H7 (cell line): ENCODE data around the gene TMEM256. TPM values are rescaled to one million over a fixed set of nuclear protein-coding genes. Genes with fewer than 3 reads are reported as not detected.
A peak's percentile ranks its signal among the peaks of the same experiment; 100 is the strongest.

Experiments used
- DNase-seq: peaks from one replicate; pipeline ENCODE4 v3.0.0; 2012
- H3K27me3 ChIP-seq: 2 replicates; pipeline ENCODE4 v1.6.0; 2011; ENCODE audit warnings: mild to moderate bottlenecking, low read length; ENCODE audit not compliant: control insufficient read depth, insufficient read depth
- H3K36me3 ChIP-seq: replicated peaks from 2 replicates; pipeline ENCODE4 v1.5.1; 2011; ENCODE audit warnings: low read length; ENCODE audit not compliant: control insufficient read depth, insufficient read depth
- H3K4me3 ChIP-seq: 2 replicates; pipeline ENCODE4 v1.5.1; 2011; ENCODE audit warnings: low read depth, mild to moderate bottlenecking, control low read depth, low read length, moderate library complexity; ENCODE audit not compliant: insufficient read depth
- total RNA-seq: library from RNA; depleted of rRNA; stranded (reverse); fragments of >200 nt; shearing (Covaris generic); gene quantifications from 2 replicates; pipeline ENCODE4 v1.2.3, GENCODE V29; 2014; rRNA removed

TMEM256 gene
- 280 and 385 TPM in 2 replicates for total RNA-seq

- DNase-seq: peak; percentile 96
- Histone ChIP-seq H3K27me3 (peaks cover 11% of the 10 kb centered on the region), H3K4me3 (peak within 1 kb of the TSS; percentile 87), H3K36me3 (peaks cover 5% of the 10 kb centered on the region)
Observed at GRCh38 chr17:7403977-7404736, at the start of gene TMEM256. TSS of gene TMEM256 (minus strand) at chr17:7404097. CDS start at chr17:7404084, 13 bp downstream.

DNA sequence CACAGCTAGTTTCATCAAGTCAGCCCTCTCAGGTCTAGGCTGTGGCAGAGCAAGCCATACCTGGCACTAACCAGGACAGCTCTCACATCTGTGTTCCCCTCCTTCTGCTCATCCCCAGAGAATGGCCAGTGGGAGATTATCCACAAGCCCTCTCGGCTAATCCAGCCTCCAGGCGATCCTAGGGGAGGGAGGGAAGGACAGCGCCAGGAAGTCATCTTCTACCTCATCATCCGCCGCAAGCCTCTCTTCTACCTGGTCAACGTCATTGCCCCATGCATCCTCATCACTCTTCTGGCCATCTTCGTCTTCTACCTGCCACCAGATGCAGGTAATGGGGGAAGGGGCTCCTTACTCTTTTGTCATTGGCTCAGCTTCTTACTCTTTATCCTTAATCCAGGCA lies 44.6 kb upstream of the TMEM256 start:
- no peak for DNase-seq
- H3K36me3 ChIP-seq: no peaks in the 10 kb centered on the region
- peaks cover 25% of the 10 kb centered on the region for H3K27me3 ChIP-seq
- no peak overlapping the region for H3K4me3 ChIP-seq

GRCh38 chr17:7445619-7445968 lies 41.7 kb upstream of the TMEM256 start:
- Histone ChIP-seq H3K27me3 (peaks cover 31% of the 10 kb centered on the region), H3K4me3 (peak overlapping the region; percentile 65), H3K36me3 (no peaks in the 10 kb centered on the region)
- peak; percentile 95 for DNase-seq

GRCh38 chr17:7444682-7445618 lies 41.1 kb upstream of the TMEM256 start, which contains the start of gene CHRNB1:
TSS of gene CHRNB1 (plus strand) at chr17:7445061. CDS start at chr17:7445128, 67 bp downstream.
- Histone ChIP-seq H3K4me3 (peak within 1 kb of the TSS; percentile 65), H3K27me3 (peaks cover 31% of the 10 kb centered on the region), H3K36me3 (no peaks in the 10 kb centered on the region)
- peak; percentile 98 for DNase-seq

GRCh38 chr17:7443499-7444485 lies 39.9 kb upstream of the TMEM256 start:
- DNase-seq: no peak
- Histone ChIP-seq H3K4me3 (no peak overlapping the region), H3K27me3 (peaks cover 42% of the 10 kb centered on the region), H3K36me3 (no peaks in the 10 kb centered on the region)

- Histone ChIP-seq H3K36me3 (no peaks in the 10 kb centered on the region), H3K4me3 (no peak overlapping the region), H3K27me3 (peaks cover 50% of the 10 kb centered on the region)
- no peak for DNase-seq
Observed at GRCh38 chr17:7442142-7442541, 38.2 kb upstream of the TMEM256 start.

DNA sequence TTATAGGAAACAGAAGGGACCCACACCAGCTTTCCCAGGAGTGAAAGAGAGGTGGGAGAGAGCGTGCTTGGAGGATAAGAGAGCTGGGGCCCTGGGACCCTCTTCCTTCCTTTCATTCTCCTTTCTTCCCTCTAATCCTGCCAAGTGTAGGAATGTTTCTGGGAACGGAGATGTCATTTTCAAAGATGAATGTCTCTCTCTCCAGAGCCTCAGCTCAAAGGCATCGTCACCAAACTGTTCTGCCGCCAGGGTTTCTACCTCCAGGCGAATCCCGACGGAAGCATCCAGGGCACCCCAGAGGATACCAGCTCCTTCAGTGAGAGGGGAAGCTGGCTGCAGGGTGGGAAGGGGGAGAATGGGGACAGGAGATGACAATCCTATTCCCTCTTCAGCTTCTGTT lies 37.4 kb upstream of the TMEM256 start:
- DNase-seq: no peak
- H3K4me3 ChIP-seq: peak overlapping the region; percentile 74
- no peaks in the 10 kb centered on the region for H3K36me3 ChIP-seq
- H3K27me3 ChIP-seq: peaks cover 49% of the 10 kb centered on the region

GRCh38 chr17:7440834-7441195 lies 36.9 kb upstream of the TMEM256 start:
- peaks cover 49% of the 10 kb centered on the region for H3K27me3 ChIP-seq
- peak overlapping the region; percentile 74 for H3K4me3 ChIP-seq
- no peaks in the 10 kb centered on the region for H3K36me3 ChIP-seq
- DNase-seq: peak; percentile 86

DNA sequence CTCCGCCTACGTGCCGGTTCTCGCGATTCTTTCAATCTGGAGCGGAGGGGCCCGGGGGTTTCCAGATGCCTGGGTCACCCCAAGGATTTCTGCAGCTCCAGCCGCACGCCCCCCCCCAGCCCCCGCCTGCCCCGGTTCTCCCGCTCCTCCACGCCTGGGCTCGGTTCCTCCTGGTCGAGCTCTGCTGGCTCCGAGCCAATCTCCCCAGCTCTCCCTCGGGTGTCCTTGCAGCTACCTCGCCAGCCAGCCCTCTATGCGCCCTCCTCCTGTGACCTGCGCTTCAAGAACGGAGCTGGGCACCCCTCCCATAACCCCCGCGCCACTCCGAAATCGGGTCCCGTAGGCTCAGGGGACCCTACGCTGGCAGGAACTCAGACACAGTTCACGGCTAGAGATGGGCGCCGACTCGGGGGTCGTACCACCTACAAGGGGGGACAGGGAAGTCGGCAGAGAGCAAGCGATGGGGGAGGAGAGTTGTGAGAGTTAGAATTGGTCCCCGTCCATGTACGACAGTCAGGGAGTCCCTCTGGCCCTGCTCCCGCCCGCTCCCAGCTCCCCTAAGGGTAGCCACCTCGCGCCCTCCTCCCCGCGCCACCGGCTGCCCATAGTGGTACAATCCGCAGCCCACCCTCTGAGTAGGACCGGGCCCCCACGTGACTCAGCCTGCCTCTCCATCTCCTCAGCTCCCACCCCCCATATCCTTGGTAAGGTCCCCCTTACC lies 36.4 kb upstream of the TMEM256 start:
- DNase-seq: peak; percentile 91
- Histone ChIP-seq H3K4me3 (peak overlapping the region; percentile 74), H3K27me3 (peaks cover 48% of the 10 kb centered on the region), H3K36me3 (no peaks in the 10 kb centered on the region)

GRCh38 chr17:7439462-7440112 lies 35.7 kb upstream of the TMEM256 start, which contains the start of gene FGF11:
TSS of gene FGF11 (plus strand) at chr17:7439512. CDS start at chr17:7439621, 109 bp downstream.
- peaks cover 47% of the 10 kb centered on the region for H3K27me3 ChIP-seq
- DNase-seq: peak; percentile 68
- H3K4me3 ChIP-seq: peak within 1 kb of the TSS; percentile 74

GRCh38 chr17:7438656-7439460 lies 35.0 kb upstream of the TMEM256 start:
- Histone ChIP-seq H3K27me3 (peaks cover 44% of the 10 kb centered on the region), H3K36me3 (no peaks in the 10 kb centered on the region), H3K4me3 (peak overlapping the region; percentile 74)
- no peak for DNase-seq

More at GRCh38 chr17:7439462-7440112, 35.7 kb upstream of the TMEM256 start, which contains the start of gene FGF11:
- H3K36me3 ChIP-seq: no peaks in the 10 kb centered on the region

GRCh38 chr17:7437950-7438614 lies 34.2 kb upstream of the TMEM256 start:
- peak overlapping the region; percentile 74 for H3K4me3 ChIP-seq
- no peaks in the 10 kb centered on the region for H3K36me3 ChIP-seq
- peak; percentile 92 for DNase-seq
- peaks cover 41% of the 10 kb centered on the region for H3K27me3 ChIP-seq
